Fibroblast of mammary gland (primary cell): ENCODE data around the gene EML1.
"Not testable (repeated sequence)": the region's sequence is repeated elsewhere in the genome, so short reads cannot be mapped to it uniquely, and the experiment has no call there.

ENCODE experiments used
- DNase-seq: peaks from one replicate; pipeline ENCODE4 v3.0.0-alpha.2; 2010; ENCODE audit warnings: low read depth
- H3K4me3 ChIP-seq: 2 replicates; pipeline ENCODE4 v1.5.1; 2011; ENCODE audit warnings: low read depth, mild to moderate bottlenecking, low read length, moderate library complexity; ENCODE audit not compliant: control insufficient read depth
- CTCF ChIP-seq: conservative IDR thresholded peaks from 2 replicates; pipeline ENCODE4 v1.5.1; 2011; ENCODE audit warnings: low read depth, low read length, inconsistent platforms; ENCODE audit not compliant: control insufficient read depth, insufficient read depth

EML1 gene

GRCh38 chr14:99941211-99941610 lies 148.0 kb downstream of the EML1 start:
- DNase-seq: no peak
- TF ChIP-seq CTCF: no peak
- no peak overlapping the region for H3K4me3 ChIP-seq

GRCh38 chr14:99943620-99944019 lies 150.4 kb downstream of the EML1 start:
- TF ChIP-seq CTCF: no peak
- no peak overlapping the region for H3K4me3 ChIP-seq
- no peak for DNase-seq

- no peak for DNase-seq
- TF ChIP-seq CTCF: no peak
- no peak overlapping the region for H3K4me3 ChIP-seq
Observed at GRCh38 chr14:99944241-99944651, 151.0 kb downstream of the EML1 start.

GRCh38 chr14:99945732-99946651 lies 152.8 kb downstream of the EML1 start:
- no peak for TF ChIP-seq CTCF
- DNase-seq: no peak

GRCh38 chr14:99946652-99947489 lies 153.7 kb downstream of the EML1 start:
- peak; percentile 73 for TF ChIP-seq CTCF
- H3K4me3 ChIP-seq: no peak overlapping the region
- DNase-seq: no peak

More at GRCh38 chr14:99945732-99946651, 152.8 kb downstream of the EML1 start:
- no peak overlapping the region for H3K4me3 ChIP-seq

- no peak for TF ChIP-seq CTCF
- H3K4me3 ChIP-seq: no peak overlapping the region
- peak; percentile 49 for DNase-seq
Observed at GRCh38 chr14:99947695-99948094, 154.5 kb downstream of the EML1 start.

GRCh38 chr14:99949011-99949732 lies 156.0 kb downstream of the EML1 start:
- not testable (repeated sequence) for H3K4me3 ChIP-seq
- peak; percentile 71 for DNase-seq
